OCI-LY7 (cell line): ENCODE measurements around the gene SOX13.

Experiments
- EZH2phosphoT487 ChIP-seq: fragments of 200-600 bp; sonication (generic); IDR thresholded peaks from 2 replicates; pipeline ENCODE4 v1.6.1; 2018; ENCODE audit warnings: low read depth, borderline replicate concordance, mild to moderate bottlenecking, mixed run types, antibody characterized with exemption, low read length, moderate library complexity, mixed read lengths
- TF ChIP-seq, protein P1 (sequence below): fragments of 200-600 bp; sonication (generic); conservative IDR thresholded peaks from 2 replicates; pipeline ENCODE4 v1.5.1; 2014; ENCODE audit warnings: mild to moderate bottlenecking, antibody characterized with exemption, low read length, moderate library complexity, mixed read lengths

- TF ChIP-seq, protein P1, sequence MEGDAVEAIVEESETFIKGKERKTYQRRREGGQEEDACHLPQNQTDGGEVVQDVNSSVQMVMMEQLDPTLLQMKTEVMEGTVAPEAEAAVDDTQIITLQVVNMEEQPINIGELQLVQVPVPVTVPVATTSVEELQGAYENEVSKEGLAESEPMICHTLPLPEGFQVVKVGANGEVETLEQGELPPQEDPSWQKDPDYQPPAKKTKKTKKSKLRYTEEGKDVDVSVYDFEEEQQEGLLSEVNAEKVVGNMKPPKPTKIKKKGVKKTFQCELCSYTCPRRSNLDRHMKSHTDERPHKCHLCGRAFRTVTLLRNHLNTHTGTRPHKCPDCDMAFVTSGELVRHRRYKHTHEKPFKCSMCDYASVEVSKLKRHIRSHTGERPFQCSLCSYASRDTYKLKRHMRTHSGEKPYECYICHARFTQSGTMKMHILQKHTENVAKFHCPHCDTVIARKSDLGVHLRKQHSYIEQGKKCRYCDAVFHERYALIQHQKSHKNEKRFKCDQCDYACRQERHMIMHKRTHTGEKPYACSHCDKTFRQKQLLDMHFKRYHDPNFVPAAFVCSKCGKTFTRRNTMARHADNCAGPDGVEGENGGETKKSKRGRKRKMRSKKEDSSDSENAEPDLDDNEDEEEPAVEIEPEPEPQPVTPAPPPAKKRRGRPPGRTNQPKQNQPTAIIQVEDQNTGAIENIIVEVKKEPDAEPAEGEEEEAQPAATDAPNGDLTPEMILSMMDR: no peak
- TF ChIP-seq EZH2phosphoT487: no peak
These were observed 49.1 kb downstream of the SOX13 start for GRCh38 chr1:204121840-204122555.
